Progenitor cell of endocrine pancreas (in vitro differentiated cells): Measurements from ENCODE around the gene GRAMD1B. TPM values are rescaled to one million over a fixed set of nuclear protein-coding genes. Genes with fewer than 3 reads are reported as not detected.

Experiments used
- DNase-seq: peaks from one replicate; pipeline ENCODE4 v3.0.0; 2021; ENCODE audit warnings: low spot score; ENCODE audit not compliant: unreplicated experiment
- H3K27ac Mint-ChIP-seq: 2 replicates; pipeline ENCODE4 v1.8.0; 2021; ENCODE audit warnings: mild to moderate bottlenecking, moderate library complexity, mixed read lengths
- H3K27me3 Mint-ChIP-seq: 2 replicates; pipeline ENCODE4 v1.8.0; 2021; ENCODE audit warnings: mixed read lengths
- H3K36me3 Mint-ChIP-seq: 2 replicates; pipeline ENCODE4 v1.8.0; 2022; ENCODE audit warnings: mixed read lengths; ENCODE audit not compliant: insufficient read depth
- H3K4me1 Mint-ChIP-seq: 2 replicates; pipeline ENCODE4 v1.8.0; 2021; ENCODE audit warnings: low read depth, mixed read lengths
- H3K4me3 Mint-ChIP-seq: 2 replicates; pipeline ENCODE4 v1.8.0; 2021; ENCODE audit warnings: low read depth, mild to moderate bottlenecking, moderate library complexity, mixed read lengths
- H3K9me3 Mint-ChIP-seq: 2 replicates; pipeline ENCODE4 v1.8.0; 2021; ENCODE audit warnings: low read depth, mixed read lengths
- CTCF ChIP-seq: fragments of 200-600 bp; sonication (generic); IDR thresholded peaks from one replicate; pipeline ENCODE4 v1.5.0; 2021; ENCODE audit warnings: antibody characterized with exemption, mild to moderate bottlenecking; ENCODE audit not compliant: unreplicated experiment
- total RNA-seq: library from RNA; stranded (reverse); gene quantifications from 2 replicates; pipeline ENCODE4 v1.2.1, GENCODE V29; 2021

The GRAMD1B gene
- total RNA-seq, 1 donor from 2014 or later = 4.5 TPM

DNA sequence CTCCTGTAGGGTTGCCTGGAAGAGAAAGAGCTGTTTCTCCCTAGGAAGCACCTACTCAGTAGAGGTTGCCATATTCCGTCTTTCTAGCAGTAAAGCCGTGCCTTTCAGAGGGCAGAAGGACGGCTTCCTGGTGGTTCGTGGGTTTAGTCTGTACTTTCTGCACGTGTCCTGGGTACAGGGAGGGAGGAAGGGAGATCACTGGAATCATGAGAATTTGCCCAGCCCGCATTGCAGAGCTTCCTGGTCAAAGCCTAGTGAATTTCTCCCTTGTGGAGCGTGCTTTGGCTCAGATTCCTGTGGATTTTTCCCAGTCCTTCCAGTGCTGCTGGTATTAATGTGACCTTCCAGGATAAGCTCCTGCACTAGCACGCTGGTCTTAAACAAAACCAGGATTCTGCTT, 44.9 kb downstream of the GRAMD1B start:
- no peak for DNase-seq
- Mint-ChIP-seq H3K4me1 (peaks cover 3% of the 10 kb centered on the region), H3K4me3 (no peak overlapping the region), H3K36me3 (no peaks in the 10 kb centered on the region), H3K9me3 (no peaks in the 10 kb centered on the region), H3K27ac (peak overlapping the region; percentile 13), H3K27me3 (no peaks in the 10 kb centered on the region)
- no peak for TF ChIP-seq CTCF

- peaks cover 3% of the 10 kb centered on the region for H3K4me1 Mint-ChIP-seq
- no peaks in the 10 kb centered on the region for H3K27me3 Mint-ChIP-seq
- H3K4me3 Mint-ChIP-seq = no peak overlapping the region
- H3K27ac Mint-ChIP-seq = peak overlapping the region; percentile 80
- DNase-seq = no peak
- no peaks in the 10 kb centered on the region for H3K9me3 Mint-ChIP-seq
- peak; percentile 55 for TF ChIP-seq CTCF
- H3K36me3 Mint-ChIP-seq = no peaks in the 10 kb centered on the region
Observed at GRCh38 chr11:123475469-123475868, 45.4 kb downstream of the GRAMD1B start.

DNA sequence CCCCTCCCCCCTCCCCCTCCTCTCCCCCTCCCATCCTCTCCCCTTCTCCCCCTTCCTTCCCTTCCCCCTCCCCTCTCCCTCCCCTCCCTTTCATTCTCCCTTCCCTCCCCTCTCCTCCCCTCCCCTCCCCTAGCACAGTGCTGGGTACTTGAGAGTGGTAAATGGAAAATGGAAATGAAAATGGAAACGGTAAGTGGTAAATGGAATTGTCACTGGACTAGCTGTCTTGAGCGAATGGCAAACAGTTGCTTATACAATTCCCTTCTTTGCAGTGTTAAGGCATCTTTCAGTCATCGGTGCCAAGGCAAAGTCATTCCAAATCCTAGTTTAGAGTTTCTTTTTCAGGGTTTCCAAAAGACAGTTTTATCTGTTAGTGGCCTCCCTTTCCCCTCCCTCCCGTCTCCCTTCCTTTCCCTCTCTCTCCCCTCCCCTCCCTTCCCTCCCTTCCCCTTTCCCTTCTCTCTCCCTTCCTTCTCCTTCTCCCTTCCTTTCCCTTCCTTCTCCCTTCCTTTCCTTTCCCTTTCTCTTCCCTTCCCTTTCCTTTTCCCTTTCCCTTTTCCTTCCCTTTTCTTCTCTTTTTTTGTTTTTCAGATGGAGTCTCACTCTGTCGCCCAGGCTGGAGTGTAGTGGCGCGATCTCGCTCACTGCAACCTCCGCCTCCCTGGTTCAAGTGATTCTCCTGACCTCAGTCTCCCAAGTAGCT, 47.3 kb downstream of the GRAMD1B start:
- no peak for DNase-seq
- no peak for TF ChIP-seq CTCF
- Mint-ChIP-seq H3K4me3 (no peak overlapping the region), H3K9me3 (no peaks in the 10 kb centered on the region), H3K36me3 (no peaks in the 10 kb centered on the region), H3K27ac (no peak overlapping the region), H3K27me3 (no peaks in the 10 kb centered on the region), H3K4me1 (peaks cover 1% of the 10 kb centered on the region)

GRCh38 chr11:123478352-123478987, 48.4 kb downstream of the GRAMD1B start:
- Mint-ChIP-seq H3K9me3 (no peaks in the 10 kb centered on the region), H3K27me3 (no peaks in the 10 kb centered on the region), H3K27ac (peak overlapping the region; percentile 32), H3K4me1 (peaks cover 1% of the 10 kb centered on the region), H3K36me3 (no peaks in the 10 kb centered on the region), H3K4me3 (no peak overlapping the region)
- TF ChIP-seq CTCF = peak; percentile 79
- DNase-seq = no peak

DNA sequence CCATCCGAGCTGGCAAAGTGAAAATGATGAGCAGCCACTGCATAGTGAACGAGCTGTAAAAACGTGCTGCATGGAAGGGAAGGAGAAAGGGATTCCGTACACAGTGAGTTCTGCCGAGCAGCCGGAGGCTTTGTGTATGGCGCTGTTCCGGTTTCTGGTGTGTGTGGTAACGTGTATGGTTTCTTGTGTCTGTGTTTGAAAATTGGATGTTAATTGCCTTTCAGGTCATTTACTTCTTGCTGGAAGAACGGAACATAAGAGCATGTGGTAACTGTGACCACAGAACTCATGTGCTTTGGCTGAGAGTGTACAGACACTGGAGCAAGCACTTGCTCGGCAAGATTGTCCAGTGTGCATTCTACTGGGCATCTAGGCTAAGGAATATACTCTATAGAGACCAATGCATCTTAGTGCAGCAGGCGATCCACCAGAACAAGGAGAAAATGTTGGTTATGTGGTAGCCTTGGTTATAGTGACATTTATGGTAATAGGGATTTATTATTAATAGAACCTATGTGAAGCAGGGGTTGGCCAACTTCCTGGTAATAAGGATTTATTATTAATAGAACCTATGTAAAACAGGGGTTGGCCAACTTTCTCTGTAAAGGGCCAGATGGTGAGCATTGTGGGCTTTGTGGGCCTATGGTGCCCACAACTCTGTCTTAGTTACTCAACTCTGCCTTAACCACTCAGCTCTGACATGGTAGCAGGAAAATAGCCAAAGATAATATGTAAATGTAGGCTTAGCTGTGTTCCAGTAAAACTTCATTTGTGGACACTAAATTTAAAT, 49.2 kb downstream of the GRAMD1B start:
- no peak overlapping the region for H3K4me3 Mint-ChIP-seq
- no peak for TF ChIP-seq CTCF
- no peaks in the 10 kb centered on the region for H3K36me3 Mint-ChIP-seq
- no peak for DNase-seq
- no peaks in the 10 kb centered on the region for H3K9me3 Mint-ChIP-seq
- peaks cover 1% of the 10 kb centered on the region for H3K4me1 Mint-ChIP-seq
- H3K27me3 Mint-ChIP-seq = no peaks in the 10 kb centered on the region
- no peak overlapping the region for H3K27ac Mint-ChIP-seq
